GM12878 (cell line): Measurements from ENCODE around the gene SRGAP1. TPM values are rescaled to one million over a fixed set of nuclear protein-coding genes. Genes with fewer than 3 reads are reported as not detected.

Source experiments
- ATAC-seq: fragments of 200-7000 bp; cut with Tn5 transposase; 3 replicates; pipeline ENCODE4 v1.9.1; 2020; ENCODE audit warnings: mild to moderate bottlenecking, moderate library complexity
- BruUV-seq: library from RNA; stranded (reverse); fragments of 400-500 nt; replicated peaks from 2 replicates; lab custom pipeline; 2021; lab: Mats Ljungman, UMichigan
- CTCF ChIA-PET: fragments of 300-600 bp; sonication (Branson Sonifier 250); formaldehyde crosslinking; extraction: SDS; loops from one replicate; lab custom pipeline; 2021; ENCODE audit warnings: inconsistent platforms; lab: Yijun Ruan, JAX
- POLR2A ChIA-PET: fragments of 350-600 bp; formaldehyde crosslinking; extraction: SDS; loops from one replicate; lab custom pipeline; 2021; ENCODE audit warnings: inconsistent platforms; lab: Charles Lee
- RAD21 ChIA-PET: fragments of 300-600 bp; sonication (Branson Sonifier 250); formaldehyde crosslinking; loops from one replicate; lab custom pipeline; 2023; ENCODE audit warnings: antibody characterized with exemption; ENCODE audit not compliant: unreplicated experiment; lab: Charles Lee
- SMC1A ChIA-PET: fragments of 300-600 bp; sonication (Branson Sonifier 250); formaldehyde crosslinking; loops from one replicate; lab custom pipeline; 2023; ENCODE audit not compliant: unreplicated experiment, uncharacterized antibody; lab: Charles Lee
- DNase-seq: peaks from one replicate; pipeline ENCODE4 v3.0.0-alpha.2; 2011; ENCODE audit warnings: low read depth, low spot score
- FAIRE-seq: peaks from 3 replicates; lab custom pipeline; 2011; peaks lifted over from hg19 to GRCh38; lab: Jason Lieb, UNC
- H2AFZ ChIP-seq: 2 replicates; pipeline ENCODE4 v1.6.0; 2011; ENCODE audit warnings: low read depth, low read length, control low read depth; ENCODE audit not compliant: control insufficient read depth
- H3K27ac ChIP-seq: 2 replicates; pipeline ENCODE4 v1.5.1; 2011; ENCODE audit warnings: control low read depth; ENCODE audit not compliant: control insufficient read depth, insufficient read depth
- H3K27me3 ChIP-seq, 2 experiments: replicated peaks in 1 of 2; 2 replicates each; pipeline versions ENCODE4 v1.6.0 to v1.6.1; 2011; ENCODE audit warnings: low read length in 1 of 2; ENCODE audit not compliant: control insufficient read depth in 2 of 2, insufficient read depth in 2 of 2
- H3K36me3 ChIP-seq, 2 experiments: 2 replicates each; pipeline ENCODE4 v1.5.1; 2011; ENCODE audit warnings: low read length in 1 of 2; ENCODE audit not compliant: control insufficient read depth in 2 of 2, insufficient read depth in 2 of 2
- H3K4me1 ChIP-seq: 2 replicates; pipeline ENCODE4 v1.6.1; 2011; ENCODE audit warnings: mild to moderate bottlenecking, low read length, moderate library complexity, mixed read lengths; ENCODE audit not compliant: control insufficient read depth, insufficient read depth
- H3K4me2 ChIP-seq: 2 replicates; pipeline ENCODE4 v1.6.0; 2011; ENCODE audit warnings: control low read depth; ENCODE audit not compliant: control insufficient read depth, insufficient read depth
- H3K4me3 ChIP-seq: fragments of 200-600 bp; sonication (generic); 2 replicates; pipeline ENCODE4 v1.5.1; 2016
- H3K79me2 ChIP-seq: 2 replicates; pipeline ENCODE4 v1.6.0; 2011; ENCODE audit warnings: low read length; ENCODE audit not compliant: control insufficient read depth, insufficient read depth
- H3K9ac ChIP-seq: 2 replicates; pipeline ENCODE4 v1.8.0; 2011; ENCODE audit warnings: low read length, control low read depth, mixed read lengths; ENCODE audit not compliant: control insufficient read depth, insufficient read depth
- H3K9me3 ChIP-seq: replicated peaks from 3 replicates; pipeline ENCODE4 v1.5.1; 2011; ENCODE audit warnings: mild to moderate bottlenecking, low read length; ENCODE audit not compliant: control insufficient read depth, insufficient read depth
- H4K20me1 ChIP-seq: 2 replicates; pipeline ENCODE4 v1.6.0; 2011; ENCODE audit not compliant: control insufficient read depth, insufficient read depth
- ATF7 ChIP-seq: fragments of 450-650 bp; IDR thresholded peaks from 2 replicates; pipeline ENCODE4 v1.6.1; 2016; ENCODE audit warnings: low read depth, mild to moderate bottlenecking
- E2F8 ChIP-seq: fragments of 450-650 bp; IDR thresholded peaks from 2 replicates; pipeline ENCODE4 v1.6.1; 2018; ENCODE audit warnings: mild to moderate bottlenecking, low read depth, moderate library complexity; ENCODE audit not compliant: partially characterized antibody
- GATAD2B ChIP-seq: fragments of 450-650 bp; conservative IDR thresholded peaks from 2 replicates; pipeline ENCODE4 v1.6.1; 2017; ENCODE audit warnings: low read depth, mild to moderate bottlenecking, moderate library complexity
- HDAC2 ChIP-seq: fragments of 200-600 bp; sonication (generic); IDR thresholded peaks from 2 replicates; pipeline ENCODE4 v1.6.1; 2017
- KLF5 ChIP-seq: fragments of 450-650 bp; IDR thresholded peaks from 2 replicates; pipeline ENCODE4 v1.6.1; 2014; ENCODE audit warnings: mild to moderate bottlenecking; ENCODE audit not compliant: partially characterized antibody
- ZNF24 ChIP-seq: fragments of 450-650 bp; IDR thresholded peaks from 2 replicates; pipeline ENCODE4 v1.6.1; 2017; ENCODE audit warnings: antibody characterized with exemption, mild to moderate bottlenecking
- ZNF622 ChIP-seq: fragments of 450-650 bp; IDR thresholded peaks from 2 replicates; pipeline ENCODE4 v1.6.1; 2017; ENCODE audit warnings: mild to moderate bottlenecking, inconsistent platforms
- whole genome bisulfite sequencing: methylation state at CpG from one replicate; pipeline ENCODE4 v1.1.6; 2016; ENCODE audit warnings: low lambda C conversion rate; ENCODE audit not compliant: insufficient replicate concordance, insufficient coverage; ENCODE audit errors: missing lambda C conversion rate; 5-methylcytosine and 5-hydroxymethylcytosine counted together
- in situ Hi-C: fragments of 300-500 bp; cut with MboI; formaldehyde crosslinking; loops from 9 replicates; pipeline ENCODE4 v1.14.3; 2018; ENCODE audit warnings: mixed read lengths
- intact Hi-C: fragments of 100-400 bp; cut with micrococcal nuclease; formaldehyde crosslinking; loops from one replicate; pipeline ENCODE4 v1.14.2; 2022; ENCODE audit not compliant: unreplicated experiment
- polyA plus RNA-seq, 11 experiments: library from polyadenylated mRNA; depleted of rRNA in 4 of 11; unstranded in 6 of 11; stranded (reverse) in 5 of 11; fragments of >200 nt; fragmentation: Nextera tagmentation in 4 of 11; fragmentation: Illumina TruSeq in 1 of 11; extraction: Ambion mirVana in 4 of 11; extraction: Trizol in 1 of 11; gene quantifications; 1 replicate in 1 of 11; 2 replicates in 10 of 11; pipeline versions ENCODE4 v1.2.1 to v1.2.3, GENCODE V29; 2011 to 2016; ENCODE audit warnings: inconsistent platforms in 2 of 11, missing spikeins in 2 of 11, low read depth in 1 of 11
- total RNA-seq, 4 experiments: library from RNA; depleted of rRNA in 3 of 4; stranded (reverse); fragments of >200 nt in 3 of 4; fragmentation: Illumina TruSeq in 1 of 4; extraction: Trizol in 1 of 4; gene quantifications; 2 replicates each; pipeline versions ENCODE4 v1.2.1 to v1.2.3, GENCODE V29; 2013 to 2021
- TF ChIP-seq, protein P1 (sequence below): fragments of 450-650 bp; IDR thresholded peaks from 2 replicates; pipeline ENCODE4 v1.6.1; 2016; ENCODE audit warnings: mild to moderate bottlenecking

SRGAP1 gene
- total and polyA plus RNA-seq, 10 of the 15 experiments (the other 5 are each of a cell fraction or from before 2014, with no cell fraction given), result 0.16 to 0.85 (median 0.46) TPM

GRCh38 chr12:63917477-63917862, 73.0 kb downstream of the SRGAP1 start:
- DNase-seq (no peak), ATAC-seq (no peak), FAIRE-seq (no peak)
- Histone ChIP-seq H2AFZ (no peak overlapping the region), H3K9ac (no peak overlapping the region), H3K27me3 (no peaks in the 10 kb centered on the region), H3K4me2 (no peak overlapping the region), H4K20me1 (no peaks in the 10 kb centered on the region), H3K27ac (no peak overlapping the region), H3K36me3 (no peaks in the 10 kb centered on the region), H3K4me1 (peaks cover 9% of the 10 kb centered on the region), H3K4me3 (no peak overlapping the region), H3K79me2 (no peaks in the 10 kb centered on the region), H3K9me3 (no peaks in the 10 kb centered on the region)
- in situ Hi-C loops, result no loop called here
- intact Hi-C loops, result no loop called here
- no peak for TF ChIP-seq ATF7
- TF ChIP-seq GATAD2B, result no peak
- TF ChIP-seq KLF5, result no peak
- no peak for TF ChIP-seq ZNF24
- TF ChIP-seq, protein P1, sequence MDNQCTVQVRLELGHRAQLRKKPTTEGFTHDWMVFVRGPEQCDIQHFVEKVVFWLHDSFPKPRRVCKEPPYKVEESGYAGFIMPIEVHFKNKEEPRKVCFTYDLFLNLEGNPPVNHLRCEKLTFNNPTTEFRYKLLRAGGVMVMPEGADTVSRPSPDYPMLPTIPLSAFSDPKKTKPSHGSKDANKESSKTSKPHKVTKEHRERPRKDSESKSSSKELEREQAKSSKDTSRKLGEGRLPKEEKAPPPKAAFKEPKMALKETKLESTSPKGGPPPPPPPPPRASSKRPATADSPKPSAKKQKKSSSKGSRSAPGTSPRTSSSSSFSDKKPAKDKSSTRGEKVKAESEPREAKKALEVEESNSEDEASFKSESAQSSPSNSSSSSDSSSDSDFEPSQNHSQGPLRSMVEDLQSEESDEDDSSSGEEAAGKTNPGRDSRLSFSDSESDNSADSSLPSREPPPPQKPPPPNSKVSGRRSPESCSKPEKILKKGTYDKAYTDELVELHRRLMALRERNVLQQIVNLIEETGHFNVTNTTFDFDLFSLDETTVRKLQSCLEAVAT, result no peak
- no peak for TF ChIP-seq HDAC2
- TF ChIP-seq E2F8, result no peak
- TF ChIP-seq ZNF622, result no peak
- ChIA-PET CTCF (no interaction called here), POLR2A (no interaction called here), RAD21 (interaction anchor here (0.6 kb wide), 1 partner anchor 1348 kb away, joined by 3 read pairs; no protein-coding TSS in a partner anchor), SMC1A (interaction anchor here (0.9 to 1.3 kb wide), 3 partner anchors 11 to 47 kb away, joined by 3 to 4 read pairs (median 3); no protein-coding TSS in a partner anchor)
- WGBS, result 84% methylated on average over 3 of the region's 3 CpGs
- BruUV-seq, result no TSS peak
